Measurements from ENCODE around the gene SLC6A2.

SLC6A2 gene

GRCh38 chr16:55668340-55669281 lies 12.8 kb downstream of the SLC6A2 start:
- Histone ChIP-seq H3K27ac (no peak overlapping the region), H3K4me3 (ENCODE audit: low read depth, low read length) (no peak overlapping the region), H3K36me3 (replicated peaks) (no peaks in the 10 kb centered on the region), H3K27me3 (replicated peaks) (no peaks in the 10 kb centered on the region)
- in situ Hi-C loops (cut with HindIII; ENCODE audit: low pct_ligation_motif_present, low sequenced_read_pairs): no loop called here
- no peak for TF ChIP-seq CTCF (IDR thresholded peaks at IDR 0.05; ENCODE audit: low read depth, low read length, missing control alignments)
- DNase-seq: peak; percentile 10

- no peaks in the 10 kb centered on the region for H3K36me3 ChIP-seq (replicated peaks)
- no peaks in the 10 kb centered on the region for H3K27me3 ChIP-seq (replicated peaks)
- DNase-seq: no peak
- no peak overlapping the region for H3K4me3 ChIP-seq (ENCODE audit: low read depth, low read length)
- in situ Hi-C loops (cut with HindIII; ENCODE audit: low pct_ligation_motif_present, low sequenced_read_pairs): no loop called here
- no peak overlapping the region for H3K27ac ChIP-seq
- no peak for TF ChIP-seq CTCF (IDR thresholded peaks at IDR 0.05; ENCODE audit: low read depth, low read length, missing control alignments)
Observed at GRCh38 chr16:55671206-55671973, 15.6 kb downstream of the SLC6A2 start.

DNA sequence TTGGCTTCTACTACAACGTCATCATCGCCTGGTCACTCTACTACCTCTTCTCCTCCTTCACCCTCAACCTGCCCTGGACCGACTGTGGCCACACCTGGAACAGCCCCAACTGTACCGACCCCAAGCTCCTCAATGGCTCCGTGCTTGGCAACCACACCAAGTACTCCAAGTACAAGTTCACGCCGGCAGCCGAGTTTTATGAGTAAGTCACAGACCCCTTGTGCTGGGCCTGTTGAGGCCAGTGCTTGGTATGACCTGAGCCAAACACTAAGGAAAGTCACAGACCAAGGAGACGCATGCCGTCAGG lies 16.1 kb downstream of the SLC6A2 start:
- no peak for TF ChIP-seq CTCF (IDR thresholded peaks at IDR 0.05; ENCODE audit: low read depth, low read length, missing control alignments)
- Histone ChIP-seq H3K36me3 (replicated peaks) (no peaks in the 10 kb centered on the region), H3K27ac (no peak overlapping the region), H3K4me3 (ENCODE audit: low read depth, low read length) (no peak overlapping the region), H3K27me3 (replicated peaks) (no peaks in the 10 kb centered on the region)
- in situ Hi-C loops (cut with HindIII; ENCODE audit: low pct_ligation_motif_present, low sequenced_read_pairs): no loop called here
- DNase-seq: no peak

DNA sequence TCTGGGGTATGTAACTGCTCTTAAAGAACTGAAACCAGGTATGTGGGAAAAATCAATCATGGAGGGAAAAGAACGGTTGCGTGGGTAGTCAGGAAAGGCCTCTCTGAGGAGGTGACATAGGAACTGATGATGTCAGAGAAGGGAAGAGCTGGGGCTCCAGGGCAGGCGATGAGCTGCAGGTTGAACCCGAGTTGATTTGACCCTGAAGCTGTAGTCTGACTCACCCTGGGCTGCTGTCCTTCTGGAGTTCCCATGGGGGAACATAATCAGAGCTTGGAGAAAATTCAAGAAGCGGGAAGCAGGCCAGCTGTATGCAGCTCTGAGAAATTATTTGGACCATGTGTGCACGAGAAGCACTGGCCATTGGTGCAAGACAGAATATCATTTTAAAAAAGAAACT lies 16.7 kb downstream of the SLC6A2 start:
- Histone ChIP-seq H3K4me3 (ENCODE audit: low read depth, low read length) (no peak overlapping the region), H3K27ac (no peak overlapping the region), H3K36me3 (replicated peaks) (no peaks in the 10 kb centered on the region), H3K27me3 (replicated peaks) (no peaks in the 10 kb centered on the region)
- no peak for TF ChIP-seq CTCF (IDR thresholded peaks at IDR 0.05; ENCODE audit: low read depth, low read length, missing control alignments)
- in situ Hi-C loops (cut with HindIII; ENCODE audit: low pct_ligation_motif_present, low sequenced_read_pairs): no loop called here
- peak; percentile 14 for DNase-seq

DNA sequence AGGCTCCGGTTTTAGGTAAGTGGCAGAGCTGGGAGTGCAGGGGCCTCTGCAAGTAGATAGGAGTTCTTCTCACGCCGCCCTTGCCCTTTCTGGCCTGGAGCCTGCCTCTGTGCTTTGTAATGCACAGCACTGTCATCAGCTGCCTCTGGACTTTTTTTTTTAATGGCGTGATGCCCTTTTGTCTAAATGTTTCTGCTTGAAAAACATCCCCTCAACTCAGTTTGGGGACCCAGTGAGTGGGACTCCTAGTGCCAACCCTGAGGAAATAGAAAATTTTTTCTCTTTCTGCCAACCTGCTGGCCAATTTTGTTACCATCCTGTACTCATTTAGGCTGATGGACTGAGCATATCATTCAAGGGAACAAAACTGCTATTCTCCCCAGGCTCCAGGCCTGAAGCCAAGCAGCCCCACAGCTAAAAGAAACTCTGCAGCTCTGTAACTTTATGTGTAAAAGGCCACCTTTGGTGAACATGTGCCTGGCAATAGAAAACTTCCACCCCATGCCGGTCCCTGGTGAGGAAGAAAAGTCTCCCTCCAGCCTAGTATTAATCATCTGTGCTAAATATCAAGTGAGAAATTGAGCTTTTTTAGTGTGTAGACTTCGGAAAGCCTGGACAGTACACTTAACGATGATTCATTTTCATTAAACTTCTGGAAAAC lies 22.5 kb downstream of the SLC6A2 start:
- in situ Hi-C loops (cut with HindIII; ENCODE audit: low pct_ligation_motif_present, low sequenced_read_pairs): no loop called here

More for the DNA sequence above, 22.5 kb downstream of the SLC6A2 start:
- TF ChIP-seq CTCF (IDR thresholded peaks at IDR 0.05; ENCODE audit: low read depth, low read length, missing control alignments): no peak
- DNase-seq: no peak
- Histone ChIP-seq H3K4me3 (ENCODE audit: low read depth, low read length) (no peak overlapping the region), H3K27me3 (replicated peaks) (no peaks in the 10 kb centered on the region), H3K27ac (no peak overlapping the region), H3K36me3 (replicated peaks) (no peaks in the 10 kb centered on the region)

Data from brain microvascular endothelial cell (primary cell).